ENCODE data around the gene ZNF440.
"Not testable (repeated sequence)": the region's sequence is repeated elsewhere in the genome, so short reads cannot be mapped to it uniquely, and the experiment has no call there.

ZNF440 gene

GRCh38 chr19:11814029-11814699, at the start of gene ZNF440:
Gene ZNF440 (plus strand): TSS chr19:11814273. CDS start chr19:11814448, 175 bp downstream.
- peak; percentile 93 to 94 for DNase-seq

DNA sequence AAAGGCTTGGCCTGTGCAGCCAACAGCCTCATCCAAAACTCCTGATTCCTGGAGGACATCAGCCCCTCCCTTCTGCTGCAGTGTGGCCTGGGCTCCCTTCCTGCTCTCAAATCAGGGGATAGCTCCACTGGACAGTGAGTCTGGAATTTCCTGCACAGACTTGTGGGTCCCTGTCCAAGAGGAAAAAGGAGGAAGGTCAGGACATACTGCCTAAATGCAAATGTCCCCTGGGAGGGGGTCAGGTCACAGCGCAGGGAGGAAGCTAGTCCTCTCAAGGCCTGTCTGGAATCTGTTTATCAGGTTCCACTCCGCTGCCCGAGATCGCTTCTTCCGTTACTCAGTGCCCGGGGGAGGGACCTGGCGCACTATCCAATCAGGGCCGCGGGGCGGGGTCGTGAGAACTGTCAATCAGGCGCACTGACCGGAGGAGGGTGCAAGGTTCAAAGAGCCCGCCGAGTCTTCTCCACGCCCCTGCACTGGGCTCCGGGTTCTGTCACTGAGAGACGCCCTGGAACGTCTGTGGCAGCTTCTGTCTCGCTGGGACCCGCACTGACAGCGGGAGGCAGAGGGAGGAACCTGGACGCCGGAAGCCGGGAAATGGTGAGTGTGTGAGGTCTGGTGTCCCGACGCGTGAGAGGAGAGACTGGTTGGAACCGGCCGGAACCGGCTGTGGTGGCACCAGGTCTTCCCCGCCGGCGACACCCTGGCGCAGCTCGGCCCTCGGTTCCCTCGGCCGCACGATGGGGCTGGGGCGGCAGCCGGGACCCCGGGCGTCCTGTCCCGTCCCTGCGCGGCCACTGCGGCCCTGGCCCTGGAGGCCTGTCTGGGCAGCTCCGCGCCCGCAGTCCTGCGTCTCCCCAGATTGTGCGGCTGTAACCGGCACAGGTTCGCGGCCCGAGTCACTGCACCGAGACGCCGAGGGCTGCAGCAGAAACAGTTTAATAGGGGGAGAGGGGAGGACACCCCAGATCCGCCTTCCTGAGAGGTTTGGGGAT, 47.2 kb upstream of the ZNF440 start, which contains the start of gene ZNF441:
TSS of gene ZNF441 (plus strand) at position 404 of the 995 bp plus-strand sequence. CDS start at position 598, 194 bp downstream.
- peak; percentile 97 to 98 for DNase-seq

GRCh38 chr19:11767633-11768133, 46.4 kb upstream of the ZNF440 start:
- DNase-seq, result peak; percentile 40 to 50

- no peak for DNase-seq
Observed at GRCh38 chr19:11769995-11770394, 44.1 kb upstream of the ZNF440 start.

- DNase-seq, result not testable (repeated sequence)
Observed at GRCh38 chr19:11771520-11771919, 42.6 kb upstream of the ZNF440 start.

DNA sequence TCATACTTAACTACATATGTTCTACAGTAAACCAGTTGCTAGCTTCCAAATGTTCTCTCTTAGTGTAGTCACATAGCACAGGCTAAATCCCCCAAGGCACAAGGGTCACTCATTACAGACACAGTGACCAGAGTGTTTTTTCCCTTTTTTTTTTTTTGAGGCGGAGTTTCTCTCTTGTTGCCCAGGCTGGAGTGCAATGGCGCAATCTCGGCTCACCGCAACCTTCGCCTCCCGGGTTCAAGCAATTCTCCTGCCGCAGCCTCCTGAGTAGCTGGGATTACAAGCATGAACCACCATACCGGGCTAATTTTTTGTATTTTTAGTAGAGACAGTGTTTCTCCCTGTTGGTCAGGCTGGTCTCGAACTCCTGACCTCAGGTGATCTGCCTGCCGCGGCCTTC, 37.4 kb upstream of the ZNF440 start:
- DNase-seq, result not testable (repeated sequence)

GRCh38 chr19:11780431-11781020, 33.5 kb upstream of the ZNF440 start:
- no peak for DNase-seq

- DNase-seq, result no peak
Observed at GRCh38 chr19:11781295-11782057, 32.6 kb upstream of the ZNF440 start.

GRCh38 chr19:11783767-11784166, 30.3 kb upstream of the ZNF440 start:
- DNase-seq, result no peak

DNA sequence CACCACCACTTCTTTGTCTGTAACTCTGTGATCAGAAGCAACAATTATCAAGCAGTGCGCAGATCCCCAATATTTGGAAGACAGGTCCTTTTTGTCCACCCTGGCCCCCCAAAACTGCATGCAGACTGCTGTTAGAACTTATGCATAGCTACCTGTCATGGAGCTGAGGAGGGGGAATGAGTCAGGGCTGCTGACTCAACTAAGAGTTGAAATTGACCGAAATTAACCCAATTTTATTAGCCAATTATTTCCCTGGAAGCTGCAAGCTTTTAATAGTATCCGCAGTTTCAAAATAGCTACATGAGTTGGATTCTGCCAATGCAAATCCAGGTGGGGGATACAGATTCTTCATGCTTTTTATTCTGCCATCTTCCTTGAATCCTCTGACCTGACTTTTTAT, 29.7 kb upstream of the ZNF440 start:
- no peak for DNase-seq

- DNase-seq, result no peak
Observed at GRCh38 chr19:11787536-11787935, 26.5 kb upstream of the ZNF440 start.

DNA sequence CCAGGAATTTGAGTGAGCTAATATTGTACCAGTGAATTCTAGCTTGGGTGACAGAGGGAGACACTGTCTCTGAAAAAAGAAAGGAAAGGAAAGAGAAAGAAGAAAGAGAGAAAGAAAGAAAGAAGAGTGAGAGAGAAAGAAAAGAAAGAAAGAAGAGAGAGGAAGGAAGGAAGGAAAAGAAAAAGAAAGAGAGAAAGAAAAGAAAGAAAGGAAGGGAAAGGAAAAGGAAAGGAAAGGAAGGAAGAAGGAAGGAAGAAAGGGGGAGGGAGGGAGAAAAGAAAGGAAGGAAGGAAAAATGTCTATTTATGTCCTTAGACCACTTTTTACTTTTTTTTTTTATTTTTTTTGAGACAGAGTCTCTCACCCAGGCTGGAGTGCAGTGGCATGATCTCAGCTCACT, 21.1 kb upstream of the ZNF440 start:
- DNase-seq, result no peak

DNA sequence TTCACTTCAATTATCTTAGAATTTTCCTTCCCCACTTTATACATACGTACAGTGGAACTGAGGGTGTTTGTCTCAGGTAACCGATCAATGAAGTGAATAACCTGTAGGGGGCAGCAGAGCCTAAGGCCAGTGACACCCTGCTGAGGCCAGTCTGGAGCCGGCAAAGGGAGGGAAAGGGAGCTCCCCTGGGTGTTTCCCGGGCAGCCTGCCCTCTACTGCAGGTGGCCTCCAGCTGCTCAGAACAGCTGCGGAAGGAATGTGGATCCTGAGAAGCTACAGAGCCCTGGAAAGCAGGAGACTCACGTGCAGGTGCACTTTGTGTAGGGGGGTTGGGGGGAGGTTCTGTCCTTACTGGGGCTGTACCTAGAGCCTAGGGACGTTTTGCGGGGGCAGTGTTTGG, 16.6 kb upstream of the ZNF440 start:
- DNase-seq, result peak; percentile 83 to 84

DNA sequence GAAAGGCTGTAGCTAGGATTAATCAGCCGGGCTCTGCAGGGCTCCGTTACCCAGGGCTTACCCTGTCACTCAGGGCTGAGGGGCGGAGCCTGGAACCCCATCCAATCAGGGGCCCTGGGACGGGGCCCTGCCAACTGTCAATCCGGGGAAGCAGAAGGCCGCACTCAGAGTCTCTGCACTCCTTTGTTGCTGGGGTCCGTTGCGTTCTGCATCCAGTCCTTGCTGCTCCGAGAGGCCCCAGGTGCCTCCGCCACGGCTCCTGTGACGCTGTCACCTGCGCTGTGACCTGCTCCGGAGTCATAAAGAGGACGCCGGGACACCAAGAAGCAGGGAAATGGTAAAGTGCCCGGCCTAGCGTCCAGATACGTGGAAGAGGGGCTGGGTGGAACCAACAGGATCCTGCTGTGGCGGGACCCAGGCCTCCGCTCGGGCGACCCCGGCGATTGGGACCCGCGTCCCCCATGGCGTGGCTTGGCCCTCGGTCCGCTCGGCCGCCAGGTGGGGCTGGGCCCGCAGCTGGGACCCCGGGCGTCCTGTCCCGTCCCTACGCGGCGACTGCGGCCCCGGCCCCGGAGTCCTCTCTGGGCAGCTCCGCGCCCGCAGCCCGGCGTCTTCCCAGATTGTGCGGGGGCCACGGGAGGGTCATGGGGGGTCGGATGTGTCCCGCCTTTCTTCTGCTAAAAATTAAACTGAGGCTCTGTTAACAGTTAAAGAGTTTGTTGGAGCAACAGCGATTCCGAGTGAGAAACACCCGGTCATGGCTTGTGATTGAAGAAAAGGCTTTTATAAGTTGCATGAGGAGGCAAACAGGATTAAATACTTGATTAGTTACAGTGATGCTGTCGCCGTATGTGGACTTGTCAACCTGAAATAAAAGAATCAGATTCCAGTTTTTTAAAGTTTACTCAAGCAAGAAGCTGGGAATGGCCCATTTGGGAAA, 15.4 kb upstream of the ZNF440 start, which contains the start of gene ZNF491:
TSS of gene ZNF491 (plus strand) at position 133 of the 940 bp plus-strand sequence. CDS start 7,431 bp downstream, outside the sequence.
- peak; percentile 89 to 92 for DNase-seq

DNA sequence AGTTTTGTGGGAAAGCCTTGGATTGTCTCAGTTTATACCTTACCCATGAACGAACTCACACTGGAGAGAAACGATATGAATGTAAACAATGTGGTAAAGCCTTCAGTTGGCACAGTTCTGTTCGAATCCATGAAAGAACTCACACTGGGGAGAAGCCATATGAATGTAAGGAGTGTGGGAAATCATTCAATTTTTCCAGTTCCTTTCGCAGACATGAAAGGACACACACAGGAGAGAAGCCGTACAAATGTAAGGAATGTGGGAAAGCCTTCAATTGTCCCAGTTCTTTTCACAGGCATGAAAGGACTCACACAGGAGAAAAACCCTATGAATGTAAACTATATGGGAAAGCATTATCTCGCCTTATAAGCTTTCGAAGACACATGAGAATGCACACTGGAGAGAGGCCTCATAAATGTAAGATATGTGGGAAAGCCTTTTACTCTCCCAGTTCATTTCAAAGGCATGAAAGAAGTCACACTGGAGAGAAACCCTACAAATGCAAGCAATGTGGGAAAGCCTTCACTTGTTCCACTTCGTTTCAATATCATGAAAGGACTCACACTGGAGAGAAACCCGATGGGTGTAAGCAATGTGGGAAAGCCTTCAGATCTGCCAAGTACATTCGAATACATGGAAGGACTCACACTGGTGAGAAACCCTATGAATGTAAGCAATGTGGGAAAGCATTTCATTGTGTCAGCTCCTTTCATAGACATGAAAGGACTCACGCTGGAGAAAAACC, 7.5 kb upstream of the ZNF440 start:
- no peak for DNase-seq

DNA sequence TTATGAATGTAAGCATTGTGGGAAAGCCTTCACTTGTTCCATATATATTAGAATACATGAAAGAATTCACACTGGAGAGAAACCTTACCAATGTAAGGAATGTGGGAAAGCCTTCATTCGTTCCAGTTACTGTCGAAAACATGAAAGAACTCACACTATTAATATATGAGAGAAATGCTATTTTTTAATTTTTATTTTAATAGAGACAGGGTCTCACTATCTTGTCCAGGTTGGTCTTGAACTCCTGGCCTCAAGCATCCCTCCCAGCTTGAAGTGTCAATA, 7.0 kb upstream of the ZNF440 start:
- no peak for DNase-seq

DNA sequence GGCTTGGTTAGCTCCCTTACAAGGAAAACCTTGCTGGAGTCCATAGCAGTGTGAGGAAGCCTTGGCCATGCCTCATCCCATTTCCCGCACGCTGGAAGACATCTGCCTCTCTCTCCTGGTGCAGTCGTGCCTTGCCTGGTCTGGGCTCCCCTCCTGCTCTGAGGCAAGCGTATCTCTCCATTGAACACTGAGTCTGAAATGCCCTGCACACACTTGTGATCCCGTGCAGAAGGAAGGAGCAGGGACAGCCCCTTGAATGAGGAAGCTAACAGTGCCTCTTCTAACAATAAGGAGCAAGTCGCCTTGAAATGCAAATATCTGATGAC, 407 bp upstream of the ZNF440 start:
- no peak for DNase-seq

DNA sequence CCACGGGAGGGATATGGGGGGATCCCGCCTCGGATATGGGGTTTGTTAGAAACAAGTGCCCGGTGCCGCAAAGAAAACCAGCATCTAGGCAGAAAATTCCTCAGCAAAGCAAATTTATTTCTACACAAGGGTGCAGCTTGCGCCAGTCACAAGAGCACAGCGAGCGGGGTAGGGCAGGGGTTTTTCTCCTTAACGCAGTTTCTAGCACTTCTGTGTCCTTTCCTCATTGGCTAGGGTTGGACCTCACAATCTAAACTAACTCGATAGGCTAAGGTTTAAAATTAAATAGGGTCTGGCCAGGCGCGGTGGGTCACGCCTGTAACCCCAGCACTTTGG, 595 bp downstream of the ZNF440 start:
- no peak for DNase-seq

DNA sequence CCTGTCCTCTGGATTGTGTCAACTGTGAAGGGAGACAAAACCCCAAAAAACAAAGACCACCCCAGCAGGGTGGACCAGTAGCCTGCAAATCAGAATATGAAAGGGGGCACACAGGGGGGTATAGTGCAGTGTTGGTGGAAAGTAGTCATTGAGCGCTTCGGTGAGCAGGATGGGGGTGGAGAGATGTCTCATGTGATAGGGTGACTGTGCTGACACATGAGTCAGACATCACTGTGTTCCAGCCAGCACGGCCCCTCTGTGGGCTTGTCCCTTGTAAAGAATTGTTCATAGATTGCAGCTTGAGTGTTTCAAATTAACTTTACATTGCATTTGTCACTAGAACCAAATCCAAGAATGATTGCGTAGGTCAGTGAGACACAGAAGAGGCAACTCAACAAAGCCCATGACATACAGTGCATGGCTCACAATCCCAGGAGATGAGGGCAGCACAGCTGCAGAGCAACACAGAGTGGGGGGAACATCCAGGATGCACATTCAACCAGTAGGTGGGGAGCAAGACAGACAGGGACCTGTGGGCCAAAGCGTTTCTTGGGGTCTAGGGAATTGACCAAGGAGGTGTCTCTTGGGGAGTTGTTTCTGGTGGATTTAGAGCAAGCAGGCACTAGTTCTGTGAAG, 7.5 kb downstream of the ZNF440 start:
- DNase-seq, result no peak

Data from activated T-cell treated with anti-CD3 and anti-CD28 coated beads, Interleukin-2, amount 50 U/mL, for 48 hours (primary cell).